Inferior parietal cortex (tissue), 1 donor: ENCODE measurements around the gene GNGT2.
A peak's percentile ranks its signal among the peaks of the same experiment; 100 is the strongest.

ENCODE experiments used
- DNase-seq: peaks from one replicate; pipeline ENCODE4 v3.0.0-alpha.2; 2016; ENCODE audit errors: extremely low spot score

GNGT2 gene

DNA sequence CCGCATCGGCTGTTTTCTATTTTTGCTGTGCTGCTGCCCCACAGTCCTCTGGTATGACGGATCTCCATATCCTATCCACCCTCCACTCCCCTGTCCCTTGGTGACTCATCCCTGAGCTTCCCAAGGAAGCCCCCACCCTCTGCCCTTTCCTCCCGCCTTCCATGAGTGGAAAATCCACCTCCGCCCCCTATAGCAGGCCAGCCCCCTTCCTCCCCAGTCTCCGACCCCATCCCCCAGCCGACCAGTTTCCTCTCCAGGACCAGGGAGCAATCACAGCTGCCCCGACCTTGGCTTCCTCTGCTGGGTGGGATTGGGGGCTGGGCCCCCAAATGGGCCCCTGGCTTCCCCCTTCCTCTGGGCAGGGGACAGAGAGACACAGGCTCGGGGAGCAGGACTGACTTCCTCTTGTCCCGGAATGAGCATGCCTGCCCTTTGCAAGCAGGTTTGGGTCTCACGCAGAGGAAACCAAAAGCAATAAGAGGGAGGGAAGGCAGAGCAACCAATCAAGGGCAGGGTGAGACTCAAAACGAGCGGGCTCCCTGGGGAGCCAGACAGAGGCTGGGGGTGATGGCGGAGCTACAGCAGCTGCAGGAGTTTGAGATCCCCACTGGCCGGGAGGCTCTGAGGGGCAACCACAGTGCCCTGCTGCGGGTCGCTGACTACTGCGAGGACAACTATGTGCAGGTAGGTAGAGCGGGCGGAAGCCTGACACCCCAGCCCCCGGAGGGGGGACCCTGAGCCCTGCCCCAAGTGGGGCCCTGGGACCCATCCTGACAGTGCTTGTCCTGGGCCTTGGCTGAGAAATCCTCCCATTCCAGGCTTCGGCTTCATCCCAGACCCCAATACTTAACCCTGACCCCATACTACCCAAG is at the start of gene GNGT2, which contains the start of gene ABI3:
Gene GNGT2, minus strand, starts transcription at position 417 of the 872 bp plus-strand sequence. CDS start 3,152 bp downstream, outside the sequence.
Gene ABI3, plus strand, starts transcription at position 550 of the 872 bp plus-strand sequence. Its CDS starts 18 bp downstream, at position 568.
- DNase-seq: no peak

DNA sequence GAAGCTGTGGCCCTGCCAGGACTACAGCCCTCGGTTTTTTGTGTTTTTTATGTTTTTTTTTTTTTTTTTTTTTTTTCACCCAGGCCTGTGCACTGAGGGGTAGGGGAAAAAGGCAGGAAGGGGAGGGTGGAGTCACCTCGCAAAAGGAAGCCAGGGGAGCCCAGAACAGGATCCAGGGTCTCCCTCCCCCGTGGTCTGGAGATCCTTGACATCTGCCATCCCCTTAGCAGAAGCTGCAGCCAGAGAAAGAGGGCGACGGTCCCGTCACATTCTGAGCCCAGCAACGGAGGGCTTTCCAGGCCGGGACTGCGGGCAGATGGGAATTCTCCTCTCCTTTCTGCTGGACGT is 49.3 kb upstream of the GNGT2 start:
- no peak for DNase-seq

DNA sequence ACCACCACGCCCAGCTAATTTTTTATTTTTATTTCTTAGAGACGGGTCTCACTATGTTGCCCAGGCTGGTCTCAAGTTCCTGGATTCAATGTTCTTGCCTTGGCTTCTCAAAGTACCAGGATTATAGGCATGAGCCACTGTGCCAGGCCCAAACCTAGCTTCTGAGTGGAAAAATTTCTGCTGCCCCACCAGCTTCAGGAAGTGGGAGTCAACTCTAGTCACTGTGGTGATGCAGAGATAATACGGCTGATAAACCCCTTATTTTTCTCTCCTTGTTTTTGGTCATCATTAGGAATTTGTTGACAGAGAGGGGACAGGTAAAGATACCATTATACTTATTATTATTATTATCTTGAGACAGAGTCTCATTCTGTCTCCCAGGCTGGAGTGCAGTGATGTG is 48.0 kb upstream of the GNGT2 start:
- no peak for DNase-seq

DNA sequence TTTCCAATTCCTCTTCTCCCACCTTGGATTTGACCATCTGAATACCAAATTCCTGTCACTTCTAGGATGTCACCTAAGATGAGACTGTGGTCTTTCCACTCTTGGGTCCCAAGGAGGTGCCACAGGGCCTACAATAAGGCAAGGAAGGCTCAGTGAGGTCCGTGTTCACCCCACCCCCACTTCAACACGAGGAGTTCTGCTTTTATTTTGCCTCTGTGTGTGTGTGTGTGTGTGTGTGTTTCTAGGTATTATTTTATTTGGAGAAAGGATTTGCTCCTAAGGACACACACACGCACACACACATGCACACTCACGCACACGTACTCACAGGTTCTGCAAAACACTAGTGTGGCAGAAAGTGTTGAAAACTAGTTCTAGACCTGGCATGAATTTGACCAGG is 44.8 kb upstream of the GNGT2 start:
- no peak for DNase-seq

DNA sequence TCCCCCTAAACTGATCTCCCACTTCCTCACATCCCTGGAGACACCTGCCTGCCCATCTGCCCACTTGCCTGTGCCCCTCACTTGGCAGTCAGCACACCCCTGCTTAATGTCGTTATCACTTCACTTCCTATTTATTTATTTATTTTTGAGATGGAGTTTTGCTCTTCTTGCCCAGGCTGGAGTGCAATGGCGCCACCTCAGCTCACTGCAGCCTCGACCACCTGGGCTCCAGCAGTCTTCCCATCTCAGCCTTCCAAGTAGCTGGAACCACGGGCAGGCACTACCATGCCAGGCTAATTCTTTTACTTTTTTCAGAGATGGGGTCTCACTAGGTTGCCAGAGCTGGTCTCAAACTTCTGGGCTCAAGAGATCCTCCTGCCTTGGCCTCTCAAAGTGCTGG is 43.7 kb upstream of the GNGT2 start:
- no peak for DNase-seq

DNA sequence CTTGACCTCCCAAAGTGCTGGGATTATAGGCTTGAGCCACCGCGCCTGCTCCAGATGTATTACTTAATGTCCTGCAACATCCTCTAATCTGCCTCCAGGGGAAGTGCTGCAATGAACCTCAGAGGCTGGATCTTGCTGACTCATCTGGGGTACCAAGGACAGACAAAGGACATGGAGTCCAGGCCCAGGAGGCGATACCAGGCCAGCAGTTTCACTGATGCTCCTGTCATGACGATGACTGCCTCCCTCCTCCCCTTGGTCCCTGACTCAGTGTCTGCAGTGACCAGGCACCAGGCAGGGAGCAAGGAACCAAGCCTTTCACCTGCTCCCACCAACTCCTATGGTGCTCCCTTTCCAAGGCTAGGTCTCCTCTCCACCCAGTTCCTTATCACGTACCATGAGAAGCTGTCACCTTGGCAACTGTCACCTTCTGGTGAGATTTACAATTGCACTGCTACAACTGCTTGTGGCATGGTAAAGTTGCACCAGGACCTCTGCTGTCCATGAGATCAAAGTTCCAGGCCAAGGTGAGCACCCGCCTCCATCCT is 41.8 kb upstream of the GNGT2 start:
- no peak for DNase-seq

DNA sequence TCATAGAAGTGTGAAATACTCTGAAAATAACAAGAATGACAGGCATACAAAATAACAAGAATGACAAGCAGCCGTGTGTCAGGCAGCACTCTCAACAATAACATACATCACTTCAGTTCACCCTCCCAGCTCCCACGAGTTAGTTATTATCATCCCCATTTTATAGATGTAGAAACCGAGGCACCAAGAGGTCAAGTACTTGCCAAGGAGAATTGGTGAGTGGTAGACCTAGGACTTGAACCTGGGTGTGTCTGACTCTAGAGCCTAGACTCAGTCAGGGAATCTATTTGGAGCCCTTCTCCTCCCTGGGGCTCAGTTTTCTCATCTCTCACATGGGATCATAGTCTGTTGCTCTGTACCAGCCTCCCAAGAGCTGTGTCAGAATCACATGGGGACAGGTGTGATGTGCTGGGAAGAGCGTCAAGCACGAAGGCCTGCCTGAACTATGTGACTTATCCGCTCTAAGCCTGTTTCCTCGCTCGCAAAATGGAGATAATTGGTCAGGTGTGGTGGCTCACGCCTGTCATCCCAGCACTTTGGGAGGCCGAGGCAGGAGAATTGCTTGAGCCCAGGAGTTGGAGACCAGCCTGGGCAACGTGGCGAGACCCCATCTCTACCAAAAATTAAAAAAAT is 39.6 kb upstream of the GNGT2 start:
- no peak for DNase-seq

DNA sequence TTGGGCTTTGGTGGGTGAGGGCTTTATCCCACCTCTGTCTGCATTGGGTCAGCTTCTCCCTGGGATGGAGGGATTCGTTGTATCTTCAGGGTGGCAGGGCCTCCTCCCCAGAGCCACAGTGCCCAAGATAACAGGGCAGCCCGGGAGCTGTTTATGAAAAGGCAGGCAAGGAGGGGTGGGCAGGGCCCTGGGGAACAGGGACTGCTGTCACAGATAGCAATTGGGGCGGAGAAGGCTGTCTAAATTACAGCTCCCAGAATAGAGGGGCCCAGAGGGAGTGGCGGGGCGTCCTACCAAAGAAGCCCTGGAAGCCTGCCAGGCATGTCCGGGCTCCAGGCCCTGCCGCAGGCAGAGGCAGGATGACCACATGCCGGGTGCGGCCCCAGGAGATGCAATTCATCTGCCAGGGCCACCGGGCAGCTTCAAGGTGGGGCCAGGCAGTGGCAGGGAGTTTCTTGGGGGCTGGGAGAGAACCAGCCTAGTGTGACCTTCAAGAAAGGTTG is 39.0 kb upstream of the GNGT2 start:
- DNase-seq: no peak

DNA sequence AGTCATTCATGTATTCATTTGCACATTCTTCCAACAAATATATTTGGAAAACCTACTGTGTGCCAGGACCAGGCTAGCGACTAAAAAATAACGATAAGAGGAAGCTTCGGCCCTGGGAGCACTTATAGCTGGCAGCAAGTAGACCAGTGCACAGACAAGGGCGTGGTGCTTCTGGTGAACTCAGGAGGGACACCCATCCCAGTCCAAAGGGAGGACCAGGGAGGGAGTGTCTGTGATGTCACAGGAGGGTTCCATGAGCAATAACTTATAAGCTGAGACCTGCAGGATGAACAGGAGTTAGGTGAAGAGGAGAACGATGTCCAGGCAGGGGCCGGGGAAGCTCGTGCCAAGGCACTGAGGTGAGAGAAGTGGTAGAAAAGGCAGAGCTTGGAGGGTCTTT is 37.6 kb upstream of the GNGT2 start:
- no peak for DNase-seq

DNA sequence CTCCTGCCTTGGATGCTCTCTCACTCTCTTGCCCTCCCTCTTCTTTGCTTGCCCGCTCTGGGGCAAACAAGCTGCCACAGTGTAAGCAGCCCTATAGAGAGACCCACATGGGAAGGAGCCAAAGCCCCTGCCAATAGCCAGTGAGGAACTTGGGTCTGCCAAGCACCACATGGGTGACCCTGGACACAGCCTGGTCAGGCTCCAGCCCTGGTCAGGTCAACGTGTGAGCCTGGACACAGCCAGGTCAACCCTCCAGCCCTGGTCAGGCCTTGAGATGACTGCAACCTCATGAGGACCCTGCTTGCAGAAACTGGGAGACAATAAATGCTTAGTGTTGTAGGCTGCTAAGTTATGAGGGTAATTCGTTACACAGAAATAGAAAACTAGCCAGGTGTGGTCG is 34.5 kb upstream of the GNGT2 start:
- DNase-seq: no peak

DNA sequence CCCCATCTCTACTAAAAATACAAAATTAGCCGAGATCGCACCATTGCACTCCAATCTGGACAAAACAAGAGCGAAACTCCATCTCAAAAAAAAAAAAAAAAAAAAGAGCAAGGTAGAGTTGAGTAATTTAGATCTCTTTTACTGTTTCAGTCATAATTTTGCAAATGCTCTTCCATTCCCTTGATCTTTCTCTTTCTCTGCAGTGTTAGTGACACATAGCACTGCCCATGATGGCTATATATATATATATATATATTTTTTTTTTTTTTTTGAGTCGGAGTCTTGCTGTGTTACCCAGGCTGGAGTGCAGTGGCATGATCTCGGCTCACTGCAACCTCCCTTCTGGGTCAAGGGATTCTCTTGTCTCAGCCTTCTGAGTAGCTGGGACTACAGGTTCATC is 32.4 kb upstream of the GNGT2 start:
- no peak for DNase-seq

DNA sequence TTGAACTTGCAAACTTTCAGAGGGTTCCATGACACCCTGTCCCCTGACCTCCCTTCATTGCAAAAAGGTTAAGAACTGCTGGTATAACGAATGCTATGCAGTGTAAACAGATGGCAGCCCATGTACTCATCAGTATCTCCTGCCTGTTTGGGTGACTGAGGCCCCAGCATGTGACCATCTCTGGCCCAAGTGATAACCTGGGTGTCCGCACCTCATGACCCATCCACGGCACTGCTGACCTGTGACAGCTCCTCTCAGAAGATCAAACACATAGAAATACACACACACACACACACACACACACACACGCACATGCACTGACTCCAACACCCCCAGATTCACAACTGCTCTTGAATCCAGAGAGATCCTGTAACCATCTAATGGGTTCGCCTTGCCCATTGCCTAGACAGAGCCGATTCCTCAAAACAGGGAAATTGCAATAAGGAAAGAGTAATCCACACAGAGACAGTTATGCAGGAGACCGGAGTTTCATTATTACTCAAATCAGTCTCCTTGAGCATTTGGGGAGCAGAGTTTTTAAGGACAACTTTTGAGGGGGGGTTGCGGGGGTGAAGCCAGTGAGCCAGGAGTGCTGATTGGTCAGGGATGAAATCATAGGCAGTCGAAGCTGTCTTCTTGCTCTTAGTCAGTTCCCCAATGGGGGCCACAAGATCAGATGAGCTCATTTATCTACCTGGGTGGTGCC is 31.5 kb upstream of the GNGT2 start:
- DNase-seq: no peak

DNA sequence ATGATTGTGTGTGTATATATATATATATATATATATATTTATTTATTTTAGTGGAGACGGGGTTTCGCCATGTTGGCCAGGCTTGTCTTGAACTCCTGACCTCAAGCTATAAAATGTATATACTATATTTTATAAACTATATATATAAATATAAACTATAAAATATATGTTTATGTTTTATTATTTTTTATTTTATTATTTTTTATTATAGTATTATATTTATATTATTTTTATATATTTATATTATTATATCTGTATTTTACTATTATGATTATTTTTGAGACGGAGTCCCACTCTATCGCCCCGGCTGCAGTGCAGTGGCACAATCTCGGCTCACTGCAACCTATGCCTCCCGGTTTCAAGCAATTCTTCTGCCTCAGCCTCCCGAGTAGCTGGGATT is 30.7 kb upstream of the GNGT2 start:
- DNase-seq: no peak

DNA sequence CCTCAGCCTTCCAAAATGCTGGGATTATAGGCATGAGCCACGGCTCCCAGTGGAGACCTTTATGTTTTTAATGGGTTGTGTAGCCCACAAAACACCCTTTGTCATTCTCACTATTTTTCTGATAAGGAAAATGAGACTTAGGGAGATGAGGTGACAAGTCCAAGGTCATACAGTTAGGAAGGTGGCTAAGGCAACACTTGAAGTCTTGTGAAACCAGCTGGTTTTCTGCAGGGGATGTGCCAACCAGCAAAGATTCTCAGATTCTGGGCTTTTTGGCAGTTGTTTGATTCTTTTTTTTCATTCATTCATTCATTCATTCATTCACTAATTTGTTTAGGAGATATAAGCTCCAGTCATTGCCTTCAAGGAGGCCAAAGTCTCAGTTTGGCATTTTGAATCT is 30.2 kb upstream of the GNGT2 start:
- no peak for DNase-seq

DNA sequence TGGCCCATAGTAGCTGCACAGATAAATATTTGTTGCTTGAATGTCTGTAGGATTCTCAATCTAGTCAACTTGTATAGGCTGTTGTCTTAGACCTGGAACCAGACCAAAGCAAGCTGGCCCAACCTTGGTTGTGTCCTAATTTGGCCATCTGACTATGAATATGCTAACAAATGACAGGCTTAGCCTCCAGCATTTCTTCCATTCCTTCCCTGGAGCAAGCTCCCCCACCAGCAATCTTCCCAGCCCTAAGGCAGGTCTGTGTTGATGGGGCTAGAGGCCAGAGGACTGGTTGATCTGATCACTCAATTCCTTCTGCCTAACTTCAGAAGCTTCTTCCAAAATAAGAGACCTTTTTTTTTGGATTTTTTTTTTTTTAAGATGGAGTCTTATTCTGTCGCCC is 29.6 kb upstream of the GNGT2 start:
- DNase-seq: no peak

DNA sequence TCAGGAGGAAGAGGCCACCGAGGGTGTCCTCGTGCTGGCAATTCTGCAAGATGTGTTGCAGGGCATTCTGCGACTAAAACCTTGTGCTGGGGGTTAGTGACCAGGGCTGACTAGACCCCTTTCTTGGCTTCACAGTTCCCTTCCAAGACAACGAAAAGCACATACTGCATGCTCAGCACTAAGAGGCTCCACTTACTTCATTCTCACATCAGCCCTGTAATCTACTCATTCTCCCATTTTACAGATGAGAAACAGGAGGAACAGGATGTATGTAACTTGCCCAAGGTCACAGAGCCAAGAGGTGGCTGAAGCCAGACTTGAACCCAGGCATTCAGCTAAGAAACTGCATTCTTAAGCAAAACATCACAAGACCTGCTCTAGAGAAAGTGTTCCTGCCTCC is 25.5 kb upstream of the GNGT2 start:
- DNase-seq: no peak

DNA sequence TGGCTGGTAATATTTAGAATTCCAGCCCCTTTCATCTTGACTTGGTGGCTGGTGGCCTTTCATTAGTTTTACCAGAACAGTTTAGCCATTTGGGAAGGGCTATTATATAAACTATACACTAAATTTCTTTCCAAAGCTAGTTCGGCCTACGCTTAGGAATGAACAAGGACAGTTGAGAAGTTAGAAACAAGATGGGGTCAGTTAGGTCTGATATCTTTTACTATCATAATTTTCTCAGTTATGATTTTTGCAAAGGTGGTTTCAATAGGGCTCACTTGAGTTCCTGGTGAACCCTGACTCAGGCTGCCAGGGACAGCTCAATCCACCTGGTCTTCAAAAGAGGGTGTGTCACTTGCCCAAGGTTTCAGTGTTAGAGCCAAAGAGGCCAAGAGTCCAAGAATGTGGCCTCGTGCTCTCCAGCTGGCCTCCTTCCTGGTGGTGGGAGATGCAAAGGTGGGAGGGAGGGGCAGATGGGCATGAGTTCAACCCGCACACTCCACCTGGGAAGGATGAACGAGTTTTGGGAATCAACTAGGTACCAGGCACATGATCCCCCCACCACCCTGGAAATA is 24.2 kb upstream of the GNGT2 start:
- DNase-seq: no peak

DNA sequence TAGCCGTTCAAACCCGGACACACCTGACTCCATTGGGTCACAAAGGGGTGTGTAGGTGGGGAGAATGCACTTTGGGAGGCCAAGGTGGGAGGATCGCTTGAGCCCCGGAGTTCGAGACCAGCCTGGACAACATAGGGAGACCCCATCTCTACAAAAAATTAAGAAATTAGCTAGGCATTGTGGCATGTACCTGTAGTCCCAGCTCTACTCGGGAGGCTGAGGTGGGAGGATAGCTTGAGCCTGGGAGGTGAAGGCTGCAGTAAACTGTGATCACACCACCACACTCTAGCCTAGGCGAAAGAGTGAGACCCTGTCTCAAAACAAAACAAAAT is 21.2 kb upstream of the GNGT2 start:
- no peak for DNase-seq

DNA sequence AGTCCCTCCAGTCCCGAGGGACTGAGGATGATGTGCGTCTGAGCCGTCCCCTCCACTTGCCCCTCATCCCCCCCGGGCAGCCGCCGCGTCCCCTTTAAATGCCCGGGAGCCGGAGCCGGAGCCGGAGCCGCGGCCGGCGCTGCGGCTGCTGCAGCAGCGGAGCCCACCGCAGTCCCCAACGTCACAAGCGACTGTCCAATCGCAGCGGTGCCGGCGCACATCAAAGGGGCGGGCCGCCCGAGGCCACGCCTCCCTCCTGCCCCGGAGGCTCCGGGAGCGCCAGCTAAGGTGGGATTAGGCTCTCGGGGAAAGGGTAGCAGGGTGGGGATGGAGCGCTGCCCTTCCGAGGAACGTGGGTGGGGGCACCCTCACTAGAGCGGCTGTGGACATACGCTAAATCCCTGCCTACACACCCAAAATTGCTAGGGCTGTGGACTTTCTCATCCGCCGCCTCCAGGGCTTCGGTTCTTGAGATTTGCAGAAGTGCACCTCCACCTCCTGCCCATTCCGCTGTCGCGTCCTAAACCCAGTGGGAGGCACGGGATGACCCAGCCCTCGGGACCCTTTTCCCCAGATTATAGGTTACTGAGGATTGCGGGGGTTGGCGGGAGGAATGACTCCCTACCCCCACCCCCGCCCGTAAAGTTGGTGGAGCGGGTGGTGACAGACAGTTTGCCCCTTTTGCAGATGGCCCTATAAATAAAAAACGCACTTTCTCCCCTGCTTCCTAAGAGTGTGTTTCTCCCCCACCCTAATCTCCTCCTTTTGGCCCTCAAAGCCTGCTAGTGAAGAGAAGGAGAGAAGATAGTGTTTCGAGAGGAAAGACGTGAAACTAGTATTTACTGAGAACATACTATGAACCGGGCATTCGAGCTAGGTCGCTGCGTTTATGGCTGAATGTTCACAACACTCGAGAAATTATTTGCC is 20.5 kb upstream of the GNGT2 start, which contains the start of gene PHOSPHO1:
Gene PHOSPHO1, minus strand, starts transcription at position 152 of the 927 bp plus-strand sequence. CDS start 4,096 bp downstream, outside the sequence.
- peak; percentile 75 for DNase-seq

DNA sequence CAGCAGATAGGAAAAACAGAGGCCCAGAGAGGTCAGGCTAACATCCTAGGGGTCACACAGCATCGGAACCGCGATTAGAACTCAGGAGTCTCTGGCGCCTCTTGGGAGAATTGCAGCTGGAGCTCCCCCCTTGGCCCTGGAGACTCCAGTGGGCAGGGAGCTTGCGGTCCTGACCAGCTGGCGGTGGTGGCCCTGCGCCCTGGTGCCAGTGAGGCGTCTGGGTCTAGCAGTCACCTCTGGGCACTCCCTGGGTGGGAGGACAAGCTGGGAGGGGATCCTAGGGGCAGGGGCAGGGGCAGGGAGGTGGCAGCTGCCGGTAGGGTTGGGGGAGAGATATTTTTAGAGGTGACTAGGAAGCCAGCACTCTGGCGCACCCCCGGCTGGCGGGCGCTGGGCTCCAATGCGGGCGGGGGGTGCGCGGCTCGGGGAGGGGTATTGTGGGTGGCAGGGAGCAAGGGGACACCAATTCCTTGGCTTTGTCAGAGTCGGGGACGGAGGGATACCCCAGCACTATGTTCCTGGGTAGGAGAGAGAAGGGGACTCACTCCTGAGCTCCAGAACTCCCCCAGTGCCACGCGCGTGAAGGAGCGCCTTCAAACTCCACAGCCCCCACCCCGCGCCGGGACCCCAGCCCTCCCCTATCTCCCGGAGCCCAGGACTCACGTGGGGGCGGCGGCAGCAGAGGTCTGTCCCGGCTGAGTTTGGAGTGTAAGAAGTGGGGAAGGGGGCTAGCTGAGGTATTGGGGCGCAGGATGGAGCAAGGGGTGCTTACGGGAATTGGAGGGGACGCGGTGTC is 19.6 kb upstream of the GNGT2 start:
- DNase-seq: no peak
